Mesothelial cell of epicardium (in vitro differentiated cells): ENCODE results near the gene BMAL2. TPM values are rescaled to one million over a fixed set of nuclear protein-coding genes. Genes with fewer than 3 reads are reported as not detected.

Experiments
- DNase-seq, 2 experiments: peaks; one replicate each; pipeline ENCODE4 v3.0.0; 2021; ENCODE audit warnings: low spot score in 2 of 2; ENCODE audit not compliant: unreplicated experiment in 2 of 2
- H3K27ac Mint-ChIP-seq: 2 replicates; pipeline ENCODE4 v1.8.0; 2021; ENCODE audit warnings: mixed read lengths
- H3K27me3 Mint-ChIP-seq: 2 replicates; pipeline ENCODE4 v1.8.0; 2021; ENCODE audit warnings: low read depth, mixed read lengths
- H3K36me3 Mint-ChIP-seq: 2 replicates; pipeline ENCODE4 v1.8.0; 2021; ENCODE audit warnings: mixed read lengths
- H3K4me1 Mint-ChIP-seq: 2 replicates; pipeline ENCODE4 v1.8.0; 2021; ENCODE audit warnings: mixed read lengths
- H3K4me3 Mint-ChIP-seq: 2 replicates; pipeline ENCODE4 v1.8.0; 2021; ENCODE audit warnings: mild to moderate bottlenecking, moderate library complexity, mixed read lengths
- H3K9me3 Mint-ChIP-seq: 2 replicates; pipeline ENCODE4 v1.8.0; 2021; ENCODE audit warnings: mixed read lengths
- total RNA-seq: library from RNA; stranded (reverse); gene quantifications from 3 replicates; pipeline ENCODE4 v1.2.1, GENCODE V29; 2021
- TF ChIP-seq, protein P1 (sequence below): fragments of 200-600 bp; sonication (generic); IDR thresholded peaks from one replicate; pipeline ENCODE4 v1.5.0; 2021; ENCODE audit warnings: antibody characterized with exemption; ENCODE audit not compliant: unreplicated experiment

The BMAL2 gene
- total RNA-seq, 1 donor from 2014 or later: 3.8 TPM

DNA sequence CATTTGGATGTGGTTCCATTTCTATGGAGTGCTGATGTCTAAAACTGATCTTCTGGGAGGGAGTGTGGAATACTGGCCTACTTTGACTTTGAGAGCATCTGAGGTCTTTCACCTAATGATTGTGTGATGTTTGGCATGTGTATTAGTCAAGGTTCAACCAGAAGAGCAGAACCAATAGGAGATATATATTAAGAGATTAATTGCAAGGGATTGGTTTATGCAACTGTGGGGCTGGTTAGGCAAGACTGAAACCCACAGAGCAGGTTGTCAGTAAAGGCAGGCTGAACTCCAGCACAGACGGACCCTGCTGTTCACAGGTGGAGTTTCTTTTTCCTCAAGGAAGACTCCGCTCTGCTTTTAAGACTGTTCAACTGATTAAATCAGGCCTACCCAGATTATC is 11.6 kb downstream of the BMAL2 start:
- Mint-ChIP-seq H3K4me3 (no peak overlapping the region), H3K27me3 (no peaks in the 10 kb centered on the region), H3K36me3 (no peaks in the 10 kb centered on the region), H3K27ac (no peak overlapping the region), H3K4me1 (no peaks in the 10 kb centered on the region), H3K9me3 (peaks cover 7% of the 10 kb centered on the region)
- TF ChIP-seq, protein P1, sequence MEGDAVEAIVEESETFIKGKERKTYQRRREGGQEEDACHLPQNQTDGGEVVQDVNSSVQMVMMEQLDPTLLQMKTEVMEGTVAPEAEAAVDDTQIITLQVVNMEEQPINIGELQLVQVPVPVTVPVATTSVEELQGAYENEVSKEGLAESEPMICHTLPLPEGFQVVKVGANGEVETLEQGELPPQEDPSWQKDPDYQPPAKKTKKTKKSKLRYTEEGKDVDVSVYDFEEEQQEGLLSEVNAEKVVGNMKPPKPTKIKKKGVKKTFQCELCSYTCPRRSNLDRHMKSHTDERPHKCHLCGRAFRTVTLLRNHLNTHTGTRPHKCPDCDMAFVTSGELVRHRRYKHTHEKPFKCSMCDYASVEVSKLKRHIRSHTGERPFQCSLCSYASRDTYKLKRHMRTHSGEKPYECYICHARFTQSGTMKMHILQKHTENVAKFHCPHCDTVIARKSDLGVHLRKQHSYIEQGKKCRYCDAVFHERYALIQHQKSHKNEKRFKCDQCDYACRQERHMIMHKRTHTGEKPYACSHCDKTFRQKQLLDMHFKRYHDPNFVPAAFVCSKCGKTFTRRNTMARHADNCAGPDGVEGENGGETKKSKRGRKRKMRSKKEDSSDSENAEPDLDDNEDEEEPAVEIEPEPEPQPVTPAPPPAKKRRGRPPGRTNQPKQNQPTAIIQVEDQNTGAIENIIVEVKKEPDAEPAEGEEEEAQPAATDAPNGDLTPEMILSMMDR: no peak
- DNase-seq: no peak

DNA sequence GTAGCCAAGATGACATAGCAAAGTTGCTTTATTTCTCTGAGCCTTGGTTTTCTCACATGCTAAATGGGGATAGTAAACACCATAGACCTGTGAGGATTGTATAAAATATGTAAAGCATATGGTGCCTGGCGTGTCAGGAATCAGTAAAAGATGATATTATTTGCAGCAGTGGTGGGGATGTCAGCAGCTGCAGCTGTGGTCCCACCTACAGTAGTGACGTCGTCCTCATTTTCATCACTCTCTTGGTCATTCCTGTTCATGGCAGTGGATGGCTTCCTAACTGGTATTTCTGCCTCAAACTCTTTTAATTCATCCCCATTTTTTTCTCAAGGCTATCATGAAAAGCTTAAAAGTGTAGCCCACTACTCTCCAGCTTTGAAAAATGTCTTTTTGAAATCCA is 12.1 kb downstream of the BMAL2 start:
- DNase-seq: no peak
- TF ChIP-seq, protein P1: no peak
- peaks cover 7% of the 10 kb centered on the region for H3K9me3 Mint-ChIP-seq
- no peaks in the 10 kb centered on the region for H3K27me3 Mint-ChIP-seq
- no peak overlapping the region for H3K27ac Mint-ChIP-seq
- H3K36me3 Mint-ChIP-seq: no peaks in the 10 kb centered on the region
- no peak overlapping the region for H3K4me3 Mint-ChIP-seq
- H3K4me1 Mint-ChIP-seq: no peaks in the 10 kb centered on the region

- no peaks in the 10 kb centered on the region for H3K27me3 Mint-ChIP-seq
Observed at GRCh38 chr12:27345376-27345775, 12.7 kb downstream of the BMAL2 start.

DNA sequence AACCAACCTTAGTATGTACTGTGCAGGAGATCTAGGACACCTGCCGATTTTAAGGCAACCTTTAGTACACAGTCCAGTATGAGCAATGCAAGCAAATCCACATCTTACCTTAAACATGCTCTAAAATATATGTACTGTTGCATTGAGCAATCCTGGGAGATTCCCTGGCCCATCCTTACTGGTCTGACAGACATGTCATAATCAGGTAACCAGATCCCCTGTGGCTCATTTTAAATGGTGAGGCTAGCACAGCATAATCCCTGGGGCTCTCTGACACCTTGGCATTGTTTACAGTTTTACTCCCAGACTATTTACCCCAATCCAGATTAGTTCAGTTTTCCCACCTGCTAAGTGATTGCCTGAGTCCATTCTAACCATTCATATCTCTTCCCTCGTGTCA is 15.1 kb downstream of the BMAL2 start:
- Mint-ChIP-seq H3K4me1 (no peaks in the 10 kb centered on the region), H3K9me3 (no peaks in the 10 kb centered on the region), H3K27me3 (no peaks in the 10 kb centered on the region), H3K4me3 (no peak overlapping the region), H3K27ac (no peak overlapping the region), H3K36me3 (no peaks in the 10 kb centered on the region)
- TF ChIP-seq, protein P1: no peak
- no peak for DNase-seq

More at GRCh38 chr12:27345376-27345775, 12.7 kb downstream of the BMAL2 start:
- Mint-ChIP-seq H3K4me3 (no peak overlapping the region), H3K4me1 (no peaks in the 10 kb centered on the region), H3K36me3 (no peaks in the 10 kb centered on the region), H3K27ac (no peak overlapping the region), H3K9me3 (peaks cover 6% of the 10 kb centered on the region)
- TF ChIP-seq, protein P1: no peak
- DNase-seq: no peak

DNA sequence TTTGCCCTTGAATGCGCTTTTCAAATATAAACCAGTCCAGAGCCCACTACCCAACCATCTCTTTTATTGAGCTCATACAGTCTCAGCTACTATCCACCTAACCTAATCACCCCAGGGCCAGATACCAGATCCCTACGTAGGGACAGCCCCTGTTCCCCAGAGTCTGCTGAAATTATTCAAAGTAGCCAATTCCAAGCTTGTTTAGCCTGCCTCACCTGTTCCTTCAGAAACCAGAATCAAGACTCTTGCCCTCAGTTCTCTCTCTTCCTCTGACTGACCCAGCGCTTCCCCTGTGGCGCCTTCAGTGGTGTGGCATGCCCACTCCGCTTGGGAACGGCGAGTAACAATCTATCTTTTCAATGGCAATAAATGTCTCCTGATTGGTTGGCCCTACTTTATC is 18.8 kb downstream of the BMAL2 start:
- H3K4me1 Mint-ChIP-seq: no peaks in the 10 kb centered on the region
- H3K36me3 Mint-ChIP-seq: no peaks in the 10 kb centered on the region
- H3K4me3 Mint-ChIP-seq: no peak overlapping the region
- TF ChIP-seq, protein P1: no peak
- no peaks in the 10 kb centered on the region for H3K27me3 Mint-ChIP-seq
- no peak overlapping the region for H3K27ac Mint-ChIP-seq
- DNase-seq: no peak
- H3K9me3 Mint-ChIP-seq: no peaks in the 10 kb centered on the region

DNA sequence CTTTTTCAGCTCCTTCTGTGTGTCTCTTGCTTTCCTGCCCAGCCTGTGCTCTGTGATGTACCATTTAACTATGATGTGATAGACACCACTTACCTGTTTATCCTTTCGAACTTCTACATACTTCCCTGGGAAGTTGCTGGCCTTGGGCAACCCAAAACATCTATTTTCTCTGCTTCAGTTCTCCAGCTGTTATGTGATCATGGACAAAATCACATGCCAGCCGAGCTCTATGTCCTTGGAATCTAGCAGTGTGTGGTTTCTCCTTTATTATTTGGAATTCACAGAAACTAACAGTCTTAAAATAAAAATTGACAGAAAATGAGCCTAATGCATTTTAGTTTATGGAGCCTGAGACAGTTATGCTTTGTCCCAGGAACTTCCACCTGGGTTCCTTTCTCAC is 22.9 kb downstream of the BMAL2 start:
- no peak overlapping the region for H3K27ac Mint-ChIP-seq
- H3K36me3 Mint-ChIP-seq: no peaks in the 10 kb centered on the region

More for the DNA sequence above, 22.9 kb downstream of the BMAL2 start:
- TF ChIP-seq, protein P1: no peak
- Mint-ChIP-seq H3K27me3 (no peaks in the 10 kb centered on the region), H3K9me3 (no peaks in the 10 kb centered on the region), H3K4me3 (no peak overlapping the region), H3K4me1 (no peaks in the 10 kb centered on the region)
- DNase-seq: no peak
